GM08714 (cell line): ENCODE results near the gene LRRC70.

ENCODE experiments used
- H3K4me3 ChIP-seq: fragments of 200-500 bp; sonication (Bioruptor generic); 2 replicates; pipeline ENCODE4 v1.5.1; 2014; ENCODE audit warnings: mild to moderate bottlenecking, low read length, inconsistent platforms
- ZNF274 ChIP-seq: IDR thresholded peaks from 2 replicates; pipeline ENCODE4 v1.6.1; 2012; ENCODE audit warnings: mild to moderate bottlenecking, low read depth, low read length

The LRRC70 gene

DNA sequence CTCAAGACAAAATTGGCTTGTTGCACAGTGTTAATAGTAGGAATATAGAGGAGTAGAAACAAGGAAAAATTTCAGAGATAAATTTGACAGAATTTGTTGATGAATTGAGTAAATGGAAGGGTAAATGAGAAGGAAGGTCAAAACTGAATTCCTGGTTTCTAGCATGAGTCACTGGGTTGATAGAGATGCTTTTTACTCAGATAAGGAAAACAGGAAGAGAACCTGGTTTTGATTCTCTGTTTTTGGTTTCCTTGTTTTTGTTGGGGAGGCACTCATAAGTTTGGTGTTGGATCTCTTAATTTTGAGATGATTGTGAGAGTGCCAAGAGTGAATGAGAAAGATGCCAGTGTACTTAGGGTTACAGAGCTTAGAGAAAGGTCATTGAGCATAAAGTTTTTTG is 7.1 kb downstream of the LRRC70 start:
- no peak for TF ChIP-seq ZNF274
- H3K4me3 ChIP-seq: no peak overlapping the region

- no peak overlapping the region for H3K4me3 ChIP-seq
- no peak for TF ChIP-seq ZNF274
Observed at GRCh38 chr5:62587737-62588136, 9.1 kb downstream of the LRRC70 start.

GRCh38 chr5:62588668-62589067 is 10.0 kb downstream of the LRRC70 start:
- no peak overlapping the region for H3K4me3 ChIP-seq
- no peak for TF ChIP-seq ZNF274

- H3K4me3 ChIP-seq: no peak overlapping the region
- no peak for TF ChIP-seq ZNF274
Observed at GRCh38 chr5:62589504-62589903, 10.9 kb downstream of the LRRC70 start.

DNA sequence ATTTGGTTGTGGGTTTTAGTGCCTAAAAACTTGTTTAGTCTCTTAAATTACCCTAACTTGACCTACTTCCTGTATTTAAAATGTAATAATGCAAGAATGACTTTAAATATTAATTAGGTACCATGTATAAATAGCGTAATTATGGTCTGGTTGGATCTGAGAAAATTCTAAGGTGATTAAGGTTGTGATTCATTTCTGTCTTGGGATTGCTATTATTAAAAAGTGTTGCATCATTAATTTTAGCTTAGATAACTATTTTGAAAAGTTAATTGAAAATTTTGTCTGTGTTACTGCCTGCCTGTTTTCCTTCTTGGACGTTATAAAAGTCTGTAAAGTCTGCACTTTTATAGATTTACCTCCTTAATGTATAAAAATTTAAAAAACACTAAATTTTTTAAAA is 11.8 kb downstream of the LRRC70 start:
- no peak for TF ChIP-seq ZNF274
- H3K4me3 ChIP-seq: no peak overlapping the region

- H3K4me3 ChIP-seq: no peak overlapping the region
- no peak for TF ChIP-seq ZNF274
Observed at GRCh38 chr5:62592558-62592957, 13.9 kb downstream of the LRRC70 start.

GRCh38 chr5:62593331-62593730 is 14.7 kb downstream of the LRRC70 start:
- H3K4me3 ChIP-seq: no peak overlapping the region
- TF ChIP-seq ZNF274: no peak

GRCh38 chr5:62594364-62594984 is 15.9 kb downstream of the LRRC70 start:
- H3K4me3 ChIP-seq: no peak overlapping the region
- TF ChIP-seq ZNF274: no peak

DNA sequence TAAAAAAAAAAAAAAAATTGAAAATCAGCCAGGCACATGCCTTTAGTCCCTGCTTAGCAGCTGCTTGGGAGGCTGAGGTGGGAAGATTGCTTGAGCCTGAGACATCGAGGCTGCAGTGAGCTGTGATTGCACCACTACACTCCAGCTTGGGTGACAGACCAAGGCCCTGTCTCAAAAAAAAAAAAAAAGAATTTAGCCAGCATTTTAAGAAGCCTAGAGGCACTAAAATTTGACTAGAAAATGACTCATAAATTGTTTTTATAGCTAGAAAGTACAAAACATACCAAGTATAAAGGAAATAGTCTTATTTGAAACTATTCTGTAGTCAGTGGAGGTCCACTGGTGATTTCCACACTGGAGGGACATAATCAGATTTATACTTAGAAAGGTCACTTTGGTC is 17.5 kb downstream of the LRRC70 start:
- TF ChIP-seq ZNF274: no peak
- no peak overlapping the region for H3K4me3 ChIP-seq

DNA sequence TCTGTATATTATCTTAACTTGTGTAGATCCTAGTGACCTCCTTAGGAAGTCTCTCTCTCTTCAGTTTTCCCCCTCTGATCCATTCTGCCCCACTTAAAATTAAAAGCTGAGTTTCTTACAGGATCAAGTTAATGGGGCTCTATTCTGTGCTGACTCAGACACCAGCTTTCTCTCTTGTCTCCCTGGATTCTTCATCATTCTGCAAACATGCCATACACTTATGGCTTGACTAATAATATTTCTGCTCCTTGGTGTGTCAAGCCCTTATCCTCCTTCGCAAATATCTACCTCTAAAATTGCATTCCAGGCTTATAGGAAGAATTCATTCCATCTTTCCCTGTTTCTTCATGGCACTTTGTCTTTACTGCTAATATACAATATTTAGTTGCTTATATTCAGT is 18.1 kb downstream of the LRRC70 start:
- no peak for TF ChIP-seq ZNF274
- H3K4me3 ChIP-seq: no peak overlapping the region

- TF ChIP-seq ZNF274: no peak
- no peak overlapping the region for H3K4me3 ChIP-seq
Observed at GRCh38 chr5:62597314-62597713, 18.7 kb downstream of the LRRC70 start.

DNA sequence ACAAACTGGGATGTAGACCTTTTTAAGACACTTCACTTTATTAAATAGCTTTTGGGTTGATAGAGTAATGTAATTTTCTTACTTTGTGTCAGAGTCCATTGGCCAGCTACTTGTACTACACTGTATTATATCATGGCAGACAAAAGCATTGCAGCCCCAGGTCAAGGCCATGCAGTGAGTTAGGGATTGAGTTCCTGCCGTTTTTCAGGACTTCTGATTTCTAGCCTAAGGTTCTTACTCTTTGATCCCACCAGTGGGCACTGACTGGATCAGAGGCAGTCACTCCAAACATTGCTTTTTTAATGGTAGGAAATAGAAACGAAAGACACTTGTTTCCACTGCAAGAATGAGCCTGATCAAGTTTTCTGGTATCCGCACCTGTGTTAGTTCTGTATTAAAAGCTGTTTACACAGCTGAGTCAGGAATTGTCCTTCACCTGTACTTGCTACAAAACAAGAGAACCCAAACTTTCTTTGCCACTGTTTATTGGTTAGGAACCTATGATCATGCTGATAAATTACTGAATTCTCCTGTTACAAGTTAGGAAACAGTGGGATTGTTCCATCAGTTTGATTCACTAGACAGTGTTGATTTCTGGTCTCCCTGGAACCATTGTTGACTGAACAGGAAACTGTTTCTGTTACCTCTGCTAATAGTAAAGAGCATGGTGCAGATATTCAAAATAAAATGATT is 22.1 kb downstream of the LRRC70 start:
- no peak overlapping the region for H3K4me3 ChIP-seq
- no peak for TF ChIP-seq ZNF274

DNA sequence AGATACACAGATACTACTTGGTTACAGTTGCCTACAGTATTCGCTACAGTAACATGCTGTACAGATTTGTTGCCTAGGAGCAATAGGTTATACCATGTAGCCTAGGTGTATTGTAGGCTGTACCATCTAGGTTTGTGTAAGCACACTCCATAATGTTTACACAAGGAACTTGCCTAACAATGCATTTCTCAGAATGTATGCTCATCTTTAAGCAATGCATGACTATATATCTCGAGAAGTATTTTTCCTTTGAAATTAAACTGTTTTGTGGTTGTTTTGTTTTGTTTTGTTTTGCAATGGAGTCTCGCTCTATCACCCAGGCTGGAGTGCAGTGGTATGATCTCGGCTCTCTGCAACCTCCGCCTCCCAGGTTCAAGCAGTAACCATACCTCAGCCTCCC is 25.3 kb downstream of the LRRC70 start:
- H3K4me3 ChIP-seq: no peak overlapping the region
- TF ChIP-seq ZNF274: no peak

DNA sequence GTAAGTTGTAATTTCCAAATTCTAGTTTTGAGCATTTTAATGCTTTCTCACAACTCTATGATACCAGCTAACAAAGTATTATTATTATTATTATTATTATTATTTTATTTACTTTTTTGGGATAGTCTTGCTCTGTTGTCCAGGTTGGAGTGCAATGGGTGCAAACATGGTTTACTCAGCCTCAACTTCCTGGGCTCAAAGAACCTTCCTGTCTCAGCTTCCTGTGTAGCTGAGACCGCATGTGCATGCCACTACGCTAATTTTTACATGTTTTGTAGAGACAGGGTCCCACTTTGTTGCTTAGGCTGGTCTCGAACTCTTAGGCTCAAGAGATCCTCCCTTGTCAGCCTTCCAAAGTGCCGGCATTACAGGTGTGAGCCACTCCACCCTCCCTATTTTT is 27.0 kb downstream of the LRRC70 start:
- H3K4me3 ChIP-seq: no peak overlapping the region
- no peak for TF ChIP-seq ZNF274

DNA sequence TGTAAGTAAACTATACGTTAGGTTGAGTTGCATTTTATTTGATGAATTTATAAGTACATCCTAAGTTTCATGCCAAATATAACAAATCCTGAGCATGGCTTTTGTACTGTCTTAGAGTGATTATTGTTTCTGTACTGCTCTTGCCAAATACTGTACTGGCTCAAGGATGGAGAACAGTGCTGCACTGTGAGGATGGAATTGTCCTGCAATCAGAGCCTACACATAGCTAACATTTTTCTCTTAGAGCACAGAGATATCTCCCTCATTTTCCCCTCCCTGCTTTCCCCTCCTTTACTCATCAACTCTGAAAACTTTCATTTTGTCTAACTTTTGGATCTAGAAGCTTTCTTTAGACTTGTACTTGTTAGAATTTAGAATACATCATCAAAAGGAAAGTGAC is 28.3 kb downstream of the LRRC70 start:
- no peak for TF ChIP-seq ZNF274
- no peak overlapping the region for H3K4me3 ChIP-seq

DNA sequence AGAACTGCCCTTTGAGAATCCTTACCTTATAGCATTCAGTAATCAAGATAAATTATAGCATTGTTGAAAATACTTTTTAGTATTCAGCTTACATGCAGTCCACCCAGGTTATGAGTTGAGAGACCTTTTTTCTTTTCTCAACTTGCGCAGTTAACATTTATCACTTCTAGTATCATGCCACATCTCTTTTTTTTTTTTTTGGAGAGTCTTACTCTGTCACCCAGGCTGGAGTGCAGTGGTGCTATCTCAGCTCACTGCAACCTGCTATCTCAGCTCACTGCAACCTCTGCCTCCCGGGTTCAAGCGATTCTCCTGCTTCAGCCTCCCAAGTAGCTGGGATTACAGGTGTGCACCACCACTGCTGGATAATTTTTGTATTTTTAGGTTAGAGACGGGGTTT is 29.0 kb downstream of the LRRC70 start:
- TF ChIP-seq ZNF274: no peak
- H3K4me3 ChIP-seq: no peak overlapping the region
